HG03097 (cell line): ENCODE results near the gene GLB1L3.
"Not testable (repeated sequence)": the region's sequence is repeated elsewhere in the genome, so short reads cannot be mapped to it uniquely, and the experiment has no call there.

Source experiments
- ATAC-seq: cut with Tn5 transposase; IDR thresholded peaks from one replicate; pipeline ENCODE4 v1.9.1; 2021; ENCODE audit not compliant: unreplicated experiment, low FRiP score

The GLB1L3 gene

GRCh38 chr11:134250246-134250645 lies 25.9 kb upstream of the GLB1L3 start:
- ATAC-seq = no peak

- ATAC-seq = no peak
Observed at GRCh38 chr11:134250675-134251074, 25.5 kb upstream of the GLB1L3 start.

- peak; percentile 19 for ATAC-seq
Observed at GRCh38 chr11:134252346-134253187, 23.6 kb upstream of the GLB1L3 start.

- ATAC-seq = peak; percentile 99
Observed at GRCh38 chr11:134253188-134253993, 22.8 kb upstream of the GLB1L3 start, which contains the start of the genes ACAD8 and THYN1. Gene ACAD8 (plus strand): TSS chr11:134253568. CDS start chr11:134253601, 33 bp downstream. Gene THYN1 (minus strand): TSS chr11:134253352. CDS start chr11:134252882, 470 bp downstream.

- ATAC-seq = no peak
Observed at GRCh38 chr11:134254433-134255183, 21.6 kb upstream of the GLB1L3 start.

- not testable (repeated sequence) for ATAC-seq
Observed at GRCh38 chr11:134255184-134255561, 21.0 kb upstream of the GLB1L3 start.

- no peak for ATAC-seq
Observed at GRCh38 chr11:134257101-134257500, 19.1 kb upstream of the GLB1L3 start.

- no peak for ATAC-seq
Observed at GRCh38 chr11:134258577-134258976, 17.6 kb upstream of the GLB1L3 start.

- ATAC-seq = no peak
Observed at GRCh38 chr11:134260503-134260902, 15.7 kb upstream of the GLB1L3 start.

GRCh38 chr11:134260983-134261382 lies 15.2 kb upstream of the GLB1L3 start:
- ATAC-seq = no peak

- ATAC-seq = no peak
Observed at GRCh38 chr11:134261626-134262488, 14.3 kb upstream of the GLB1L3 start.

- ATAC-seq = no peak
Observed at GRCh38 chr11:134264966-134265764, 11.0 kb upstream of the GLB1L3 start.

- no peak for ATAC-seq
Observed at GRCh38 chr11:134266440-134266839, 9.7 kb upstream of the GLB1L3 start.

GRCh38 chr11:134266841-134267251 lies 9.3 kb upstream of the GLB1L3 start:
- ATAC-seq = no peak

GRCh38 chr11:134267461-134267860 lies 8.7 kb upstream of the GLB1L3 start:
- ATAC-seq = no peak

- ATAC-seq = no peak
Observed at GRCh38 chr11:134267966-134268365, 8.2 kb upstream of the GLB1L3 start.

- no peak for ATAC-seq
Observed at GRCh38 chr11:134270250-134270714, 5.9 kb upstream of the GLB1L3 start.

GRCh38 chr11:134271978-134272377 lies 4.2 kb upstream of the GLB1L3 start:
- ATAC-seq = no peak
